HepG2 (cell line): Measurements from ENCODE around the gene EEPD1. TPM values are rescaled to one million over a fixed set of nuclear protein-coding genes. Genes with fewer than 3 reads are reported as not detected.

Experiments used
- AKAP8 ChIP-seq: sonication (generic); formaldehyde crosslinking; IDR thresholded peaks from 2 replicates; pipeline ENCODE4 v1.5.1; 2020; ENCODE audit warnings: mild to moderate bottlenecking, missing genetic modification reagents
- CENPT ChIP-seq: sonication (generic); formaldehyde crosslinking; IDR thresholded peaks from 2 replicates; pipeline ENCODE4 v1.8.0; 2022; ENCODE audit warnings: low read depth, mild to moderate bottlenecking, moderate library complexity, missing genetic modification reagents
- FOXP1 ChIP-seq, 2 experiments: fragments of 450-650 bp in 1 of 2; IDR thresholded peaks; 2 replicates each; pipeline ENCODE4 v1.6.1; 2017 to 2018; ENCODE audit warnings: antibody characterized with exemption in 1 of 2
- HMG20B ChIP-seq: conservative IDR thresholded peaks from 2 replicates; pipeline ENCODE4 v1.6.1; 2016; ENCODE audit warnings: missing genetic modification reagents, missing compliant biosample characterization
- NFIC ChIP-seq: IDR thresholded peaks from 2 replicates; pipeline ENCODE4 v1.6.1; 2012; ENCODE audit warnings: mild to moderate bottlenecking, low read length, inconsistent platforms
- NRL ChIP-seq: sonication (generic); formaldehyde crosslinking; IDR thresholded peaks from 2 replicates; pipeline ENCODE4 v1.5.0; 2020; ENCODE audit warnings: missing genetic modification reagents, mild to moderate bottlenecking, moderate library complexity, borderline replicate concordance
- RARA ChIP-seq: IDR thresholded peaks from 2 replicates; pipeline ENCODE4 v1.6.1; 2016; ENCODE audit warnings: missing genetic modification reagents, missing compliant biosample characterization
- SRF ChIP-seq: IDR thresholded peaks from 2 replicates; pipeline ENCODE4 v1.6.1; 2011; ENCODE audit warnings: mild to moderate bottlenecking, low read depth, low read length, moderate library complexity
- STAT5B ChIP-seq: sonication (generic); formaldehyde crosslinking; IDR thresholded peaks from 2 replicates; pipeline ENCODE4 v1.4.0; 2020; ENCODE audit warnings: missing genetic modification reagents
- THAP9 ChIP-seq: sonication (generic); formaldehyde crosslinking; IDR thresholded peaks from 2 replicates; pipeline ENCODE4; 2020; ENCODE audit warnings: missing genetic modification reagents, mild to moderate bottlenecking, borderline replicate concordance
- THYN1 ChIP-seq: sonication (generic); formaldehyde crosslinking; IDR thresholded peaks from 2 replicates; pipeline ENCODE4 v1.8.1; 2023; ENCODE audit warnings: low read depth, mild to moderate bottlenecking, moderate library complexity, missing genetic modification reagents, borderline replicate concordance
- ZMAT3 ChIP-seq: sonication (generic); formaldehyde crosslinking; conservative IDR thresholded peaks from 2 replicates; pipeline ENCODE4 v1.7.0; 2021; ENCODE audit warnings: missing genetic modification reagents
- ZMAT5 ChIP-seq: sonication (generic); formaldehyde crosslinking; IDR thresholded peaks from 2 replicates; pipeline ENCODE4 v1.5.0; 2020; ENCODE audit warnings: mild to moderate bottlenecking, low read depth, missing genetic modification reagents, borderline replicate concordance
- ZNF567 ChIP-seq: sonication (generic); formaldehyde crosslinking; IDR thresholded peaks from 2 replicates; pipeline ENCODE4 v1.8.1; 2023; ENCODE audit warnings: mild to moderate bottlenecking, missing genetic modification reagents, borderline replicate concordance
- polyA plus RNA-seq, 8 experiments: library from polyadenylated mRNA; depleted of rRNA in 3 of 8; stranded (reverse) in 7 of 8; unstranded in 1 of 8; fragments of >200 nt; fragmentation: Illumina TruSeq in 4 of 8; extraction: Trizol in 4 of 8; gene quantifications; 2 replicates each; pipeline versions ENCODE4 v1.2.1 to v1.2.3, GENCODE V29; 2011 to 2016; ENCODE audit warnings: low read depth in 4 of 8, missing spikeins in 1 of 8, mixed read lengths in 1 of 8; ENCODE audit not compliant: insufficient read depth in 1 of 8
- total RNA-seq, 5 experiments: library from RNA; depleted of rRNA; stranded (reverse); fragments of >200 nt; fragmentation: Illumina TruSeq; extraction: Trizol; gene quantifications; 2 replicates each; pipeline ENCODE4 v1.2.3, GENCODE V29; 2016; ENCODE audit warnings: low read depth in 1 of 5
- TF ChIP-seq, protein P1 (sequence below): sonication (generic); formaldehyde crosslinking; IDR thresholded peaks from 2 replicates; pipeline ENCODE4 v1.5.1; 2020; ENCODE audit warnings: mild to moderate bottlenecking, missing genetic modification reagents, borderline replicate concordance

Gene EEPD1
- total and polyA plus RNA-seq, 2 of the 13 experiments (the other 11 are each of a cell fraction or from before 2014, with no cell fraction given), result 10.1 to 16.4 TPM

DNA sequence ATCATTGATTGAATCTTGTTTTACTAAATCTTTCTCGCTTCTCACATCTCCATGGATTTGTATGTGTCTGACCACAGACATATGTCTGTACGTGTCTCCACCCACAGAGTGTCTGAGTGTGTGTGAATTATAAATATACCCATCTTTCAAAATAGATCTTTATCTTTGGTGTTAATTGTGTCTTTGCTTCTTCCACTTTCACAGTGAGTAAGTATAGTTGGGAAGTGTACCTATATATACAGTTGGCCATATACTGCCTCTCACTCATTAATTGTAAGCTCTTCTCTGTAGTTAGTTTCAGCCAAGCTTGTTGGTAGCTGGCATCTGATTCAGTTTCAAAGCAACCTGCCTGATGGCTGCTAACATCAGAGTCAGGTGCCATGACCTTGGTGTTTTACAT is 18.4 kb downstream of the EEPD1 start (continued):
- TF ChIP-seq, protein P1, sequence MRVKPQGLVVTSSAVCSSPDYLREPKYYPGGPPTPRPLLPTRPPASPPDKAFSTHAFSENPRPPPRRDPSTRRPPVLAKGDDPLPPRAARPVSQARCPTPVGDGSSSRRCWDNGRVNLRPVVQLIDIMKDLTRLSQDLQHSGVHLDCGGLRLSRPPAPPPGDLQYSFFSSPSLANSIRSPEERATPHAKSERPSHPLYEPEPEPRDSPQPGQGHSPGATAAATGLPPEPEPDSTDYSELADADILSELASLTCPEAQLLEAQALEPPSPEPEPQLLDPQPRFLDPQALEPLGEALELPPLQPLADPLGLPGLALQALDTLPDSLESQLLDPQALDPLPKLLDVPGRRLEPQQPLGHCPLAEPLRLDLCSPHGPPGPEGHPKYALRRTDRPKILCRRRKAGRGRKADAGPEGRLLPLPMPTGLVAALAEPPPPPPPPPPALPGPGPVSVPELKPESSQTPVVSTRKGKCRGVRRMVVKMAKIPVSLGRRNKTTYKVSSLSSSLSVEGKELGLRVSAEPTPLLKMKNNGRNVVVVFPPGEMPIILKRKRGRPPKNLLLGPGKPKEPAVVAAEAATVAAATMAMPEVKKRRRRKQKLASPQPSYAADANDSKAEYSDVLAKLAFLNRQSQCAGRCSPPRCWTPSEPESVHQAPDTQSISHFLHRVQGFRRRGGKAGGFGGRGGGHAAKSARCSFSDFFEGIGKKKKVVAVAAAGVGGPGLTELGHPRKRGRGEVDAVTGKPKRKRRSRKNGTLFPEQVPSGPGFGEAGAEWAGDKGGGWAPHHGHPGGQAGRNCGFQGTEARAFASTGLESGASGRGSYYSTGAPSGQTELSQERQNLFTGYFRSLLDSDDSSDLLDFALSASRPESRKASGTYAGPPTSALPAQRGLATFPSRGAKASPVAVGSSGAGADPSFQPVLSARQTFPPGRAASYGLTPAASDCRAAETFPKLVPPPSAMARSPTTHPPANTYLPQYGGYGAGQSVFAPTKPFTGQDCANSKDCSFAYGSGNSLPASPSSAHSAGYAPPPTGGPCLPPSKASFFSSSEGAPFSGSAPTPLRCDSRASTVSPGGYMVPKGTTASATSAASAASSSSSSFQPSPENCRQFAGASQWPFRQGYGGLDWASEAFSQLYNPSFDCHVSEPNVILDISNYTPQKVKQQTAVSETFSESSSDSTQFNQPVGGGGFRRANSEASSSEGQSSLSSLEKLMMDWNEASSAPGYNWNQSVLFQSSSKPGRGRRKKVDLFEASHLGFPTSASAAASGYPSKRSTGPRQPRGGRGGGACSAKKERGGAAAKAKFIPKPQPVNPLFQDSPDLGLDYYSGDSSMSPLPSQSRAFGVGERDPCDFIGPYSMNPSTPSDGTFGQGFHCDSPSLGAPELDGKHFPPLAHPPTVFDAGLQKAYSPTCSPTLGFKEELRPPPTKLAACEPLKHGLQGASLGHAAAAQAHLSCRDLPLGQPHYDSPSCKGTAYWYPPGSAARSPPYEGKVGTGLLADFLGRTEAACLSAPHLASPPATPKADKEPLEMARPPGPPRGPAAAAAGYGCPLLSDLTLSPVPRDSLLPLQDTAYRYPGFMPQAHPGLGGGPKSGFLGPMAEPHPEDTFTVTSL (CRISPR knock-in tag), result no peak
- no peak for TF ChIP-seq NFIC
- no peak for TF ChIP-seq RARA
- TF ChIP-seq CENPT (CRISPR knock-in tag), result no peak
- no peak for TF ChIP-seq HMG20B (CRISPR knock-in tag)
- TF ChIP-seq THAP9 (CRISPR knock-in tag), result no peak
- TF ChIP-seq FOXP1 (IDR thresholded peaks at IDR 0.05), result no peak
- TF ChIP-seq FOXP1 (CRISPR knock-in tag; IDR thresholded peaks at IDR 0.05), result no peak
- no peak for TF ChIP-seq NRL
- TF ChIP-seq ZMAT3 (CRISPR knock-in tag), result no peak
- no peak for TF ChIP-seq AKAP8 (CRISPR knock-in tag)
- TF ChIP-seq ZNF567 (CRISPR knock-in tag), result no peak
- no peak for TF ChIP-seq STAT5B
- no peak for TF ChIP-seq ZMAT5 (CRISPR knock-in tag)
- TF ChIP-seq THYN1 (CRISPR knock-in tag), result no peak
- TF ChIP-seq SRF, result no peak
